HCT116 (cell line): ENCODE data around the gene MAPKBP1. TPM values are rescaled to one million over a fixed set of nuclear protein-coding genes. Genes with fewer than 3 reads are reported as not detected.

ENCODE experiments used
- ATAC-seq: fragments of 200-7000 bp; cut with Tn5 transposase; 2 replicates; pipeline ENCODE4 v1.9.1; 2020; ENCODE audit warnings: mild to moderate bottlenecking, moderate library complexity
- BruUV-seq: library from RNA; stranded (reverse); fragments of 400-500 nt; replicated peaks from 2 replicates; lab custom pipeline; 2021; lab: Mats Ljungman, UMichigan
- CTCF ChIA-PET: fragments of 300-600 bp; sonication (Branson Sonifier 250); formaldehyde crosslinking; loops from one replicate; lab custom pipeline; 2021; ENCODE audit warnings: antibody characterized with exemption; lab: Charles Lee
- POLR2A ChIA-PET: fragments of 300-600, 350-600 bp; sonication (Branson Sonifier 250); formaldehyde crosslinking; loops from one replicate; lab custom pipeline; 2021; ENCODE audit warnings: antibody characterized with exemption; lab: Charles Lee
- RAD21 ChIA-PET, 2 experiments: fragments of 300-600 bp; sonication (Branson Sonifier 250); formaldehyde crosslinking; loops; one replicate each; lab custom pipeline; 2023; ENCODE audit warnings: low total read pairs in 2 of 2; ENCODE audit not compliant: uncharacterized antibody in 2 of 2, unreplicated experiment in 2 of 2, low non-redundant PET in 1 of 2; lab: Charles Lee
- DNase-seq: peaks from one replicate; pipeline ENCODE4 v3.0.0-alpha.2; 2010; ENCODE audit warnings: low read depth, low spot score
- H2AFZ ChIP-seq: fragments of 200-600 bp; shearing (Covaris generic), sonication (generic); 2 replicates; pipeline ENCODE4 v1.6.1; 2017; ENCODE audit warnings: low read depth, mixed run types, mixed read lengths, antibody characterized with exemption, low read length; ENCODE audit not compliant: poor library complexity, severe bottlenecking
- H3K27ac ChIP-seq: 2 replicates; pipeline ENCODE4 v1.5.1; 2012; ENCODE audit warnings: low read depth, low read length
- H3K27me3 ChIP-seq: fragments of 200-600 bp; sonication (generic); 2 replicates; pipeline ENCODE4 v1.6.1; 2016; ENCODE audit warnings: mixed run types, low read length, mixed read lengths; ENCODE audit not compliant: insufficient read depth
- H3K36me3 ChIP-seq, 2 experiments: fragments of 200-500 bp in 1 of 2; fragments of 200-600 bp in 1 of 2; sonication (Bioruptor generic) in 1 of 2; sonication (generic) in 1 of 2; 2 replicates each; pipeline versions ENCODE4 v1.5.1 to v1.6.1; 2014 to 2016; ENCODE audit warnings: low read length in 2 of 2, inconsistent platforms in 1 of 2, mixed read lengths in 1 of 2, mixed run types in 1 of 2; ENCODE audit not compliant: insufficient read depth in 2 of 2, control insufficient read depth in 1 of 2
- H3K4me1 ChIP-seq, 2 experiments: fragments of 200-600 bp in 1 of 2; sonication (generic) in 1 of 2; 2 replicates each; pipeline versions ENCODE4 v1.5.1 to v1.6.1; 2012 to 2017; ENCODE audit warnings: low read length in 2 of 2, inconsistent platforms in 1 of 2, mild to moderate bottlenecking in 1 of 2, mixed read lengths in 1 of 2, mixed run types in 1 of 2, moderate library complexity in 1 of 2; ENCODE audit not compliant: insufficient read depth in 2 of 2, control insufficient read depth in 1 of 2
- H3K4me2 ChIP-seq: fragments of 200-600 bp; sonication (generic); 2 replicates; pipeline ENCODE4 v1.6.1; 2017; ENCODE audit warnings: mixed run types, low read length, mixed read lengths
- H3K4me3 ChIP-seq, 2 experiments: fragments of 200-600 bp in 1 of 2; sonication (generic) in 1 of 2; replicated peaks in 1 of 2; 2 replicates each; pipeline ENCODE4 v1.5.1; 2011 to 2016; ENCODE audit warnings: low read length in 2 of 2, control low read depth in 1 of 2, low read depth in 1 of 2, mild to moderate bottlenecking in 1 of 2, mixed read lengths in 1 of 2, mixed run types in 1 of 2
- H3K79me2 ChIP-seq: fragments of 200-600 bp; sonication (generic); 2 replicates; pipeline ENCODE4 v1.6.1; 2017; ENCODE audit warnings: mild to moderate bottlenecking, mixed run types, low read length, moderate library complexity, mixed read lengths; ENCODE audit not compliant: insufficient read depth
- H3K9ac ChIP-seq: fragments of 200-600 bp; sonication (generic); 2 replicates; pipeline ENCODE4 v1.6.1; 2016; ENCODE audit warnings: low read length, mixed read lengths
- H3K9me2 ChIP-seq: fragments of 200-600 bp; sonication (generic), shearing (Covaris generic); 2 replicates; pipeline ENCODE4 v1.6.1; 2017; ENCODE audit warnings: mixed run types, mild to moderate bottlenecking, moderate library complexity; ENCODE audit not compliant: insufficient read depth
- H3K9me3 ChIP-seq, 2 experiments: fragments of 200-500 bp in 1 of 2; fragments of 200-600 bp in 1 of 2; sonication (Bioruptor generic) in 1 of 2; sonication (generic) in 1 of 2; 2 replicates each; pipeline ENCODE4 v1.6.1; 2014 to 2017; ENCODE audit warnings: low read length in 2 of 2, mixed read lengths in 2 of 2, inconsistent platforms in 1 of 2, low read depth in 1 of 2, mild to moderate bottlenecking in 1 of 2, mixed run types in 1 of 2, moderate library complexity in 1 of 2; ENCODE audit not compliant: control insufficient read depth in 1 of 2, insufficient read depth in 1 of 2
- H4K20me1 ChIP-seq: fragments of 200-600 bp; sonication (generic), shearing (Covaris generic); 2 replicates; pipeline ENCODE4 v1.6.1; 2017; ENCODE audit warnings: mixed run types, mild to moderate bottlenecking, moderate library complexity; ENCODE audit not compliant: insufficient read depth
- CBX3 ChIP-seq: IDR thresholded peaks from 2 replicates; pipeline ENCODE4 v1.6.1; 2012; ENCODE audit warnings: low read depth
- ELF1 ChIP-seq: IDR thresholded peaks from 2 replicates; pipeline ENCODE4 v1.6.1; 2012; ENCODE audit warnings: low read depth, borderline replicate concordance
- EZH2 ChIP-seq: fragments of 200-600 bp; sonication (generic); IDR thresholded peaks from 2 replicates; pipeline ENCODE4 v1.6.1; 2017; ENCODE audit warnings: antibody characterized with exemption, mixed run types
- POLR2AphosphoS5 ChIP-seq: IDR thresholded peaks from 2 replicates; pipeline ENCODE4 v1.6.1; 2011; ENCODE audit warnings: mild to moderate bottlenecking, low read depth, low read length, moderate library complexity
- ZNF274 ChIP-seq: fragments of 200-500 bp; sonication (Bioruptor generic); IDR thresholded peaks from 2 replicates; pipeline ENCODE4 v1.6.1; 2014; ENCODE audit warnings: mild to moderate bottlenecking, low read depth, low read length, inconsistent platforms
- intact Hi-C: fragments of 100-400 bp; cut with micrococcal nuclease; formaldehyde crosslinking; loops from 2 replicates; pipeline ENCODE4 v1.10.0; 2022
- total RNA-seq: library from RNA; stranded (reverse); gene quantifications from one replicate; pipeline ENCODE4 v1.2.1, GENCODE V29; 2021; ENCODE audit not compliant: unreplicated experiment
- TF ChIP-seq, protein P1 (sequence below), 3 experiments: fragments of 200-600 bp in 1 of 3; sonication (generic) in 1 of 3; IDR thresholded peaks in 2 of 3; conservative IDR thresholded peaks in 1 of 3; 2 replicates each; pipeline ENCODE4 v1.5.1; 2012 to 2017; ENCODE audit warnings: low read depth in 2 of 3, low read length in 2 of 3, antibody characterized with exemption in 1 of 3, borderline replicate concordance in 1 of 3, control low read depth in 1 of 3, mild to moderate bottlenecking in 1 of 3, mixed read lengths in 1 of 3, mixed run types in 1 of 3, moderate library complexity in 1 of 3; ENCODE audit not compliant: insufficient read depth in 1 of 3
- TF ChIP-seq, protein P2 (sequence below): IDR thresholded peaks from 2 replicates; pipeline ENCODE4 v1.6.1; 2011; ENCODE audit warnings: mild to moderate bottlenecking, low read length, moderate library complexity; ENCODE audit not compliant: insufficient replicate concordance; ENCODE audit errors: extremely low read depth
- TF ChIP-seq, protein P3 (sequence below): IDR thresholded peaks from 2 replicates; pipeline ENCODE4 v1.6.1; 2012

The MAPKBP1 gene
- total RNA-seq, 1 experiment from 2014 or later: 21.3 TPM

DNA sequence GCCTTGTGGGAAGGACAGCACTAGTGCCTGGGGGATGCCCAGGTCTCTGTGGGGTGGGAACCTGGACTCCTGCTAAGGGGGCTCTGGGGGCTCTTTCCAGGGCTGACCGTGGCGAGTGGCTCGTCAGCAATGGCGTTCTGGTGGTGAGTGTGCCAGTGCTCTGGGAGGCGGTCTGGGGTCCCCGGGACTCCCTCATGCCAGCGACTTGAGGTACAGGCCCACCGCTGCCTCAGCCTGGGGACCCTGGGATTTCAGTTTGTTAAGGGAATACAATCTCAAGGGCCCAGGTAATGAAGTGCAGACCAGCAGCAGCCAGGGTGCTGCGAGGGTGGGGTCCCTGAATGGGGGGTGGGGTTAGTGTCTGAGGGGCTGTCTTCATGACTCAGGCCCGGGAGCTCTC is 66.8 kb downstream of the MAPKBP1 start:
- no peak overlapping the region for H3K4me2 ChIP-seq
- no peak for DNase-seq
- no peaks in the 10 kb centered on the region for H3K79me2 ChIP-seq
- H3K9me3 ChIP-seq: no peaks in the 10 kb centered on the region
- H3K4me1 ChIP-seq: peaks cover 8 to 9% of the 10 kb centered on the region in 2 experiments; a peak in 2 of 4 replicates
- H3K4me3 ChIP-seq: no peak overlapping the region
- RAD21 ChIA-PET: no interaction called here
- H2AFZ ChIP-seq: no peak overlapping the region
- TF ChIP-seq EZH2 (no peak), ELF1 (no peak), POLR2AphosphoS5 (no peak), ZNF274 (no peak), CBX3 (no peak)
- TF ChIP-seq, protein P1, sequence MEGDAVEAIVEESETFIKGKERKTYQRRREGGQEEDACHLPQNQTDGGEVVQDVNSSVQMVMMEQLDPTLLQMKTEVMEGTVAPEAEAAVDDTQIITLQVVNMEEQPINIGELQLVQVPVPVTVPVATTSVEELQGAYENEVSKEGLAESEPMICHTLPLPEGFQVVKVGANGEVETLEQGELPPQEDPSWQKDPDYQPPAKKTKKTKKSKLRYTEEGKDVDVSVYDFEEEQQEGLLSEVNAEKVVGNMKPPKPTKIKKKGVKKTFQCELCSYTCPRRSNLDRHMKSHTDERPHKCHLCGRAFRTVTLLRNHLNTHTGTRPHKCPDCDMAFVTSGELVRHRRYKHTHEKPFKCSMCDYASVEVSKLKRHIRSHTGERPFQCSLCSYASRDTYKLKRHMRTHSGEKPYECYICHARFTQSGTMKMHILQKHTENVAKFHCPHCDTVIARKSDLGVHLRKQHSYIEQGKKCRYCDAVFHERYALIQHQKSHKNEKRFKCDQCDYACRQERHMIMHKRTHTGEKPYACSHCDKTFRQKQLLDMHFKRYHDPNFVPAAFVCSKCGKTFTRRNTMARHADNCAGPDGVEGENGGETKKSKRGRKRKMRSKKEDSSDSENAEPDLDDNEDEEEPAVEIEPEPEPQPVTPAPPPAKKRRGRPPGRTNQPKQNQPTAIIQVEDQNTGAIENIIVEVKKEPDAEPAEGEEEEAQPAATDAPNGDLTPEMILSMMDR (IDR thresholded peaks at IDR 0.05 in 2 of 3, conservative IDR thresholded peaks at IDR 0.05 in 1 of 3; ENCODE audit: borderline replicate concordance in 1 of 3, insufficient read depth in 1 of 3, low read depth in 2 of 3, low read length in 2 of 3): no peak
- TF ChIP-seq, protein P2, sequence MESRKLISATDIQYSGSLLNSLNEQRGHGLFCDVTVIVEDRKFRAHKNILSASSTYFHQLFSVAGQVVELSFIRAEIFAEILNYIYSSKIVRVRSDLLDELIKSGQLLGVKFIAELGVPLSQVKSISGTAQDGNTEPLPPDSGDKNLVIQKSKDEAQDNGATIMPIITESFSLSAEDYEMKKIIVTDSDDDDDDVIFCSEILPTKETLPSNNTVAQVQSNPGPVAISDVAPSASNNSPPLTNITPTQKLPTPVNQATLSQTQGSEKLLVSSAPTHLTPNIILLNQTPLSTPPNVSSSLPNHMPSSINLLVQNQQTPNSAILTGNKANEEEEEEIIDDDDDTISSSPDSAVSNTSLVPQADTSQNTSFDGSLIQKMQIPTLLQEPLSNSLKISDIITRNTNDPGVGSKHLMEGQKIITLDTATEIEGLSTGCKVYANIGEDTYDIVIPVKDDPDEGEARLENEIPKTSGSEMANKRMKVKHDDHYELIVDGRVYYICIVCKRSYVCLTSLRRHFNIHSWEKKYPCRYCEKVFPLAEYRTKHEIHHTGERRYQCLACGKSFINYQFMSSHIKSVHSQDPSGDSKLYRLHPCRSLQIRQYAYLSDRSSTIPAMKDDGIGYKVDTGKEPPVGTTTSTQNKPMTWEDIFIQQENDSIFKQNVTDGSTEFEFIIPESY: no peak
- TF ChIP-seq, protein P3, sequence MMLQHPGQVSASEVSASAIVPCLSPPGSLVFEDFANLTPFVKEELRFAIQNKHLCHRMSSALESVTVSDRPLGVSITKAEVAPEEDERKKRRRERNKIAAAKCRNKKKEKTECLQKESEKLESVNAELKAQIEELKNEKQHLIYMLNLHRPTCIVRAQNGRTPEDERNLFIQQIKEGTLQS: no peak
- H3K9me2 ChIP-seq: no peaks in the 10 kb centered on the region
- peaks cover 0 to under 1% of the 10 kb centered on the region in 2 experiments; a peak in 1 of 4 replicates for H3K36me3 ChIP-seq
- H3K27me3 ChIP-seq: no peaks in the 10 kb centered on the region
- POLR2A ChIA-PET: no interaction called here
- CTCF ChIA-PET: no interaction called here
- no peak overlapping the region for H3K9ac ChIP-seq
- no TSS peak for BruUV-seq
- H4K20me1 ChIP-seq: no peaks in the 10 kb centered on the region
- intact Hi-C loops: no loop called here
- ATAC-seq: no peak
- H3K27ac ChIP-seq: no peak overlapping the region
